ENCODE data around the gene DNAJC30. TPM values are rescaled to one million over a fixed set of nuclear protein-coding genes. Genes with fewer than 3 reads are reported as not detected.

The DNAJC30 gene
- polyA plus RNA-seq, 1 of the 3 experiments (the other 2 are of a cell fraction): 11.0 TPM

GRCh38 chr7:73718438-73718881, 35.2 kb upstream of the DNAJC30 start:
- H3K9ac ChIP-seq: peak overlapping the region; percentile 96
- peaks cover 0 to 27% of the 10 kb centered on the region in 2 experiments for H3K36me3 ChIP-seq (replicated peaks in 1 of 2; ENCODE audit: control insufficient read depth in 1 of 2, insufficient read depth in 2 of 2, low read length in 1 of 2)
- peak overlapping the region; percentile 75 to 87 for H3K4me3 ChIP-seq (ENCODE audit: low read depth in 2 of 2, low read length in 1 of 2)
- ChIA-PET POLR2A (no interaction called here), CTCF (interaction anchor here (1.2 to 3.2 kb wide), 3 partner anchors 8 to 18 kb away, joined by 3 to 19 read pairs (median 4); no protein-coding TSS in a partner anchor)
- H2AFZ ChIP-seq (ENCODE audit: low read depth): no peak overlapping the region
- peak; percentile 57 for DNase-seq
- H4K20me1 ChIP-seq (ENCODE audit: insufficient read depth): peaks cover 48% of the 10 kb centered on the region
- peaks cover 29% of the 10 kb centered on the region for H3F3A ChIP-seq (replicated peaks; ENCODE audit: insufficient read depth)
- H3K79me2 ChIP-seq (ENCODE audit: insufficient read depth): peaks cover 58% of the 10 kb centered on the region
- TF ChIP-seq RCOR1 (IDR thresholded peaks at IDR 0.05; ENCODE audit: low read length) (no peak), SMC3 (IDR thresholded peaks at IDR 0.05; ENCODE audit: low read depth, low read length) (no peak)
- H3K4me1 ChIP-seq (ENCODE audit: control insufficient read depth in 1 of 2, insufficient read depth in 2 of 2, low read depth in 1 of 2, low read length in 1 of 2): peaks cover 23 to 38% of the 10 kb centered on the region in 2 experiments; a peak in 3 of 4 replicates
- peak overlapping the region; percentile 99 for H3K4me2 ChIP-seq
- whole genome bisulfite sequencing (ENCODE audit: low lambda C conversion rate): 14% methylated on average over 8 of the region's 9 CpGs
- H3K9me2 ChIP-seq: no peaks in the 10 kb centered on the region
- H3K27ac ChIP-seq (ENCODE audit: low read depth in 2 of 2, low read length in 1 of 2): peak overlapping the region in 1 of 2 experiments; percentile 88; a peak in 2 of 4 replicates
- no peaks in the 10 kb centered on the region for H3K9me3 ChIP-seq
- no peaks in the 10 kb centered on the region for H3K27me3 ChIP-seq (ENCODE audit: insufficient read depth)

GRCh38 chr7:73717991-73718405, 34.7 kb upstream of the DNAJC30 start:
- DNase-seq: no peak
- peak overlapping the region; percentile 96 for H3K9ac ChIP-seq
- peak overlapping the region in 1 of 2 experiments; percentile 88; a peak in 2 of 4 replicates for H3K27ac ChIP-seq (ENCODE audit: low read depth in 2 of 2, low read length in 1 of 2)
- 6% methylated on average over 10 of the region's 10 CpGs for WGBS (ENCODE audit: low lambda C conversion rate)
- no peaks in the 10 kb centered on the region for H3K9me2 ChIP-seq
- no peaks in the 10 kb centered on the region for H3K27me3 ChIP-seq (ENCODE audit: insufficient read depth)
- peaks cover 52% of the 10 kb centered on the region for H4K20me1 ChIP-seq (ENCODE audit: insufficient read depth)
- H3K9me3 ChIP-seq: no peaks in the 10 kb centered on the region
- H3K36me3 ChIP-seq (replicated peaks in 1 of 2; ENCODE audit: control insufficient read depth in 1 of 2, insufficient read depth in 2 of 2, low read length in 1 of 2): peaks cover 2 to 32% of the 10 kb centered on the region in 2 experiments
- H2AFZ ChIP-seq (ENCODE audit: low read depth): no peak overlapping the region
- ChIA-PET CTCF (interaction anchor here (0.8 to 3.4 kb wide), 6 partner anchors 8 to 111 kb away, joined by 3 to 20 read pairs (median 4); no protein-coding TSS in a partner anchor), POLR2A (no interaction called here)
- H3K4me3 ChIP-seq (ENCODE audit: low read depth in 2 of 2, low read length in 1 of 2): peak overlapping the region; percentile 75 to 87; a peak in 3 of 4 replicates
- H3K4me2 ChIP-seq: peak overlapping the region; percentile 99
- H3F3A ChIP-seq (replicated peaks; ENCODE audit: insufficient read depth): peaks cover 30% of the 10 kb centered on the region
- H3K4me1 ChIP-seq (ENCODE audit: control insufficient read depth in 1 of 2, insufficient read depth in 2 of 2, low read depth in 1 of 2, low read length in 1 of 2): peaks cover 23 to 42% of the 10 kb centered on the region in 2 experiments; a peak in 3 of 4 replicates
- peaks cover 62% of the 10 kb centered on the region for H3K79me2 ChIP-seq (ENCODE audit: insufficient read depth)
- TF ChIP-seq JUND (IDR thresholded peaks at IDR 0.05) (no peak; the same call in 1 of the 2 replicates), RXRA (IDR thresholded peaks at IDR 0.05; ENCODE audit: borderline replicate concordance, low read depth) (peak; percentile 97), ZBTB33 (IDR thresholded peaks at IDR 0.05; ENCODE audit: borderline replicate concordance, low read depth) (0 out of 2 replicates have a peak, but pooled peaks have one; percentile 75), MAX (IDR thresholded peaks at IDR 0.05; ENCODE audit: low read depth) (peak; percentile 90), POLR2AphosphoS5 (IDR thresholded peaks at IDR 0.05; ENCODE audit: low read depth, low read length) (peak; percentile 79; the same call in 1 of the 2 replicates), REST (IDR thresholded peaks at IDR 0.05; ENCODE audit: low read depth, low read length) (peak; percentile 53; the same call in 1 of the 2 replicates), EP300 (IDR thresholded peaks at IDR 0.05; ENCODE audit: borderline replicate concordance in 1 of 2, low read depth in 1 of 2, low read length in 1 of 2) (peak in 1 of 2 experiments; percentile 95; a peak in 2 of 4 replicates), GABPA (IDR thresholded peaks at IDR 0.05; ENCODE audit: low read depth) (no peak), TEAD4 (IDR thresholded peaks at IDR 0.05; ENCODE audit: borderline replicate concordance, insufficient read depth) (peak; percentile 91), RFX5 (IDR thresholded peaks at IDR 0.05; ENCODE audit: low read length) (no peak), TAF1 (IDR thresholded peaks at IDR 0.05; ENCODE audit: borderline replicate concordance, low read depth, low read length) (no peak), FOXJ3 (CRISPR knock-in tag; IDR thresholded peaks at IDR 0.05) (no peak), SIN3A (IDR thresholded peaks at IDR 0.05; ENCODE audit: borderline replicate concordance, low read depth, low read length) (peak; percentile 61; the same call in 1 of the 2 replicates), EZH2phosphoT487 (IDR thresholded peaks at IDR 0.05; ENCODE audit: borderline replicate concordance, low read depth) (no peak), NFIC (IDR thresholded peaks at IDR 0.05; ENCODE audit: borderline replicate concordance) (peak; percentile 98), FOSL2 (IDR thresholded peaks at IDR 0.05; ENCODE audit: borderline replicate concordance, low read depth) (peak; percentile 97), TCF12 (IDR thresholded peaks at IDR 0.05) (peak; percentile 96), YY1 (IDR thresholded peaks at IDR 0.05; ENCODE audit: low read depth) (no peak), RAD21 (IDR thresholded peaks at IDR 0.05; ENCODE audit: low read length) (no peak)

All from SK-N-SH (cell line).